Stimulated activated CD8-positive, alpha-beta memory T cell treated with anti-CD3 and anti-CD28 coated beads, Interleukin-2, amount 100 ng/mL, for 1 hour (primary cell): ENCODE measurements around the gene FOS.
"Not testable (repeated sequence)": the region's sequence is repeated elsewhere in the genome, so short reads cannot be mapped to it uniquely, and the experiment has no call there.

Experiments used
- DNase-seq, 2 donors: peaks; one replicate each; pipeline ENCODE4 v3.0.0-alpha.2; 2020; ENCODE audit warnings: low read depth in 2 of 2

Gene FOS

DNA sequence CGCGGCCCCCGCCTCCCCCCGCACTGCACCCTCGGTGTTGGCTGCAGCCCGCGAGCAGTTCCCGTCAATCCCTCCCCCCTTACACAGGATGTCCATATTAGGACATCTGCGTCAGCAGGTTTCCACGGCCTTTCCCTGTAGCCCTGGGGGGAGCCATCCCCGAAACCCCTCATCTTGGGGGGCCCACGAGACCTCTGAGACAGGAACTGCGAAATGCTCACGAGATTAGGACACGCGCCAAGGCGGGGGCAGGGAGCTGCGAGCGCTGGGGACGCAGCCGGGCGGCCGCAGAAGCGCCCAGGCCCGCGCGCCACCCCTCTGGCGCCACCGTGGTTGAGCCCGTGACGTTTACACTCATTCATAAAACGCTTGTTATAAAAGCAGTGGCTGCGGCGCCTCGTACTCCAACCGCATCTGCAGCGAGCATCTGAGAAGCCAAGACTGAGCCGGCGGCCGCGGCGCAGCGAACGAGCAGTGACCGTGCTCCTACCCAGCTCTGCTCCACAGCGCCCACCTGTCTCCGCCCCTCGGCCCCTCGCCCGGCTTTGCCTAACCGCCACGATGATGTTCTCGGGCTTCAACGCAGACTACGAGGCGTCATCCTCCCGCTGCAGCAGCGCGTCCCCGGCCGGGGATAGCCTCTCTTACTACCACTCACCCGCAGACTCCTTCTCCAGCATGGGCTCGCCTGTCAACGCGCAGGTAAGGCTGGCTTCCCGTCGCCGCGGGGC is at the start of gene FOS:
TSS of gene FOS (plus strand) at position 407 of the 731 bp plus-strand sequence. CDS start at position 562, 155 bp downstream.
- peak; percentile 79 to 84 for DNase-seq

- no peak for DNase-seq
Observed at GRCh38 chr14:75229661-75230139, 48.9 kb upstream of the FOS start.

DNA sequence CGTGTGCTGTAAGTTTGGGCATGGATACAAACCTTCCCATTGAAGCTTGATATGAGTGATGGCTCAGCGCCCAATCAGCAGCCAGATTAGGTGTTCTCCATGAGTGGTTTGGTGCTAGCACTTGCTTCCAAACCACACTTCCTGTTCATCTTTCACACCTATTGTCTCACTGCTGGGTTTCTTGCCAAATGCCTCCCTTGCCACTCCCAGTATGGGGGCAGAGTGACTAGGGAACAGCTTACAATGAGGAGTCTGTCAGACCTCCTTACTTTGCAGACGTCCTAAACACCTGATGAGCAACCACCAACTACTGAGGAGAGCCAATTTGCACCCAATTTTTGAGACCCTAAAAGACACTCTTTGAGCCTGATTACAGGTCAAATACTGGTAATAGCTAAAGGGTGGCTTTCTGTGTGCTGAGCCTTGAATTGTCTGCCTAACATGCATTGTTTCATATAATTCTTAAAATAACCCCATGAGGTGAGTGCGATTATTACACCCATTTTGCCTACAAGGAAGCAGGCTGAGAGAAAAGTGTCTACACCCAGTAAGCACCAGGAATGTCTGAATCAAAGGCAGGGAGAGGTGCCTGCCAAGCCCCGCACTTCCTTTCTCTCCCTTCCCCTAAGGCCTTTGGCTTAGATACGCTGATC is 48.4 kb upstream of the FOS start:
- DNase-seq = peak; percentile 15 to 34

DNA sequence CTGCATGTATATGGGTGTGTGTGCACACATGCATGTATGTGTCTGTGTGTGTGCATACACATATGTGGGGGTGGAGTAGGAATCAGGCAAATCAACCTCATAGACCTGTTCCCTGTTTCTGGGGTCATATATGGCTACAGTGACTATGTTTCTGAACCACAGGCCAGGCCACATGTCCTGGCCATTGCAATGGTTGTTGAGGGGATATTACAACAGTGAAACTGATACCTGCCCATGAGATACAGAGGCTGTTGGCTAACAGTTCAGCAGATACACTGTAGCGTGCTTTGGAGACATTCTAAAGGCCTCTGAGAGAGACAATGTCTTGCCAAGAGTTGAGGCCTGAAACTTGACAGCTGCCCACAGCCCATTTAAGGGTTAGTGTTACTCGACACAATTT is 47.3 kb upstream of the FOS start:
- no peak for DNase-seq

DNA sequence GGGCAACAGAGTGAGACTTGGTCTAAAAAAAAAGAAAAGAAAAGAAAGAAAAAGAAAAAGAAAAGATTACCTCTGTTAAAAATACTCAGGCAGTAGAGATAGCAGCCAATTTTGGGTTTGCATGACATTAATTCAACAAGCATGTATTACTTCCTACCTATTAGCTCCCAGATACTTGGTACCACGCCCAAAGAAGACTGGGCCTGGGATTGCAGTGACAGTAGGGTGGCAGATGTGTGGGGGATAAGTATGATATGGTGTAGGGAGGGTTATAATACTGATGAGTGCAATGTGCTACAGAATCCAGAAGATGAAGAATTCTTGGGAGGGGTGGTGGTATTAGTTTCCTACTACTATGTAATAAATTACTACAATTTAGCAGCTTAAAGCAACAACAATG is 46.4 kb upstream of the FOS start:
- DNase-seq = no peak

GRCh38 chr14:75232597-75232996 is 46.0 kb upstream of the FOS start:
- DNase-seq = peak in 1 of 2 donors; percentile 21

DNA sequence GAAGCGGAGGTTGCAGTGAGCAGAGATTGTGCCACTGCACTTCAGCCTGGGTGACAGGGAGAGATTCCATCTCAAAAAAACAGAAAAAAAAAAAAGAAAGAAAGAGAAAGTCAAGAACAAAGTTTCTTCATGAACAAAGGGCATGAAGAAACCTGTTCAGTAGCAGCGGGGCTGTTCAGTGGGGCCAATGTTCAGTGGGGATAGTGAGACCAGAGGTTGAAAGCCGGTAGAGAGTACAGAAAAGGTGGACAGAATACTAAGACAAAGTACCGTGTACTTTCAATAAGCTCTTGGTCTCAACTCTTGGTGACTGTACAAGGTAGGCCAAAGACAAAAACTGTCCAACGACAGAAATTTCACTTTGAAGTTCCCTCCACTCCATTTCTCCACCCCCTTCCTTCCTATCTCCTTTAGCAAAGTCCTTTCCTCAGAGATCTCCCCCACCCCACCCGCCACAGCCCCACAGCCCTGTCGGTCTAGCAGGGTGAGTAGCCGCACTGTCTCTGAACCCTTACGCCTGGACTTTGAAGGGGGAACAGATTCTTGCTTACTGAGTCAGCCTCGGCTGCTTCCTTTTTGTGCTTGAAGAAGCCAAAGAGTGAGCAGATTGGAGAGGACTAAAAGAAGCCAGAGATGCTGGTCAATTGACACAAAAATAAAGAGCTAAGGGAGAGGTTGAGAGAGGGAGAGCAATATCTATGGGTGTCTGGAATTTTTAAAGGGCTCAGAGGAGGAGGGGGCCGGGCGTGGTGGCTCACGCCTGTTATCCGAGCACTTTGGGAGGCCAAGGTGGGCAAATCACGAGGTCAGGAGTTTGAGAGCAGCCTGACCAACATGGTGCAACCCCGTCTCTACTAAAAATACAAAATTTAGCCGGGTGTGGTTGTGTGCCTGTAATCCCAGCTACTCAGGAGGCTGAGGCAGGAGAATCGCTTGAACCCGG is 44.2 kb upstream of the FOS start:
- DNase-seq = no peak

DNA sequence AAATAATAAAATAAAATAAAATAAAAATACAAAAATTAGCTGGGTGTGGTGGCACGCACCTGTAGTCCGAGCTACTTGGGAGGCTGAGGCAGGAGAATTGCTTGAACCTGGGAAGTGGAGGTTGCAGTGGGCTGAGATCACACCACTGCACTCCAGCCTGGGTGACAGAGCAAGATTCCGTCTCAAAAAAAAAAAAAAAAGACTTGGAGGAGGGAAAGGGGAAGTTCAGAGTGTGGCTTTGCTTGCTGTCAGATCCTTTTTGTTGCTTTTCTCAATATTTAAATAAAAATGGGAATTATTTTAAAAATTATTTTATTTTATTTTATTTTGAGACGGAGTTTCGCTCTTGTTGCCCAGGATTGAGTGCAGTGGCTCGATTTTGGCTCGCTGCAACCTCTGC is 43.4 kb upstream of the FOS start:
- not testable (repeated sequence) for DNase-seq

DNA sequence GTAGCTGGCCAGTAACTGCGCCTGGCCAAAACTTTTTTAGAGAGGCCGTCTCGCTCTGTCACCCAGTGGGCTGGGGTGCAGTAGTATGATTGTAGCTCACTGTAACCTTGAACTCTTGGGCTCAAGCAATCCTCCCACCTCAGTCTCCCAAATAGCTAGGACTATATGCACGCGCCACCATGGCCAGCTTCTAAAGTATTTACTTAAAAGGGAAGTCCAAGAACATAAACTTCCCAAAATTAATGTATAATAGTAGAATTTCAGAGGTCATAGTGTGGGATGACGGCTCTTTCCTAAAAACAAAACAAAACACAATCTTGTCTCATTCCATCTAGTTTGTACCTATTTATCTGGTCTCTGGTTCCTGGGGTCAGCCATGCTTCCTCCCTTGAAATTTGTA is 42.2 kb upstream of the FOS start:
- no peak for DNase-seq

- DNase-seq = no peak
Observed at GRCh38 chr14:75236901-75237419, 41.7 kb upstream of the FOS start.

GRCh38 chr14:75238756-75239455 is 39.7 kb upstream of the FOS start:
- DNase-seq = no peak

GRCh38 chr14:75240781-75241180 is 37.8 kb upstream of the FOS start:
- DNase-seq = no peak

DNA sequence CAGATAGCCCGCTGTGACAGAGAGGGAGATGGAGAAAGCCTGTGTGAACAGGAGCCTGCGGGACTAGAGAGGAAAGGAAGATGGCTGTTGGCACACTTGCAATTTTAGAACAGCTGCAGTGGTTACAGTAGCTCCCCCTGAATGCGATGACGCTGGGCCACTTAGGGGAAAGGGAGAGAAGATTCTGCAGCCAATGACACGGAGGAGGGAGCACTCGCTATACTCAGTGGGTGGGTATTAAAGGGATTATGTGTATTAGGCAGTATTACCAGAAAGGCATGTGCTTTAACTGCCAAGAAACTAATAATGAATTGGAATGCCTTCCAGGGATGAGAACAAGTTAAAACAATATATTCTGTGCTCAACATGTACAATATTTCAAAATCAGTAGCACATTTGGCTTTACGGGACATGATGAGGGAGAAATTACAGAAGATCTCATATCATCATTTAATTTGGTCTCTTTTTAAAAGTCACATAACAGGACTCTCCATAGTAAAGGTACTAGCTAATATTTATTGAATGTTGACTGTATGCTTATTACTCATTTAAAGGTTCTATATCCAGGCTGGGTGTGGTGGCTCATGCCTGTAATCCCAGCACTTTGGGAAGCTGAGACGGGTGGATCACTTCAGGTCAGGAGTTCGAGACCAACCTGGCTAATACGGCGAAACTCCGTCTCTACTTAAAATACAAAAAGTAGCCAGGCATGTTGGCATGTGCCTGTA is 35.9 kb upstream of the FOS start:
- DNase-seq = no peak

DNA sequence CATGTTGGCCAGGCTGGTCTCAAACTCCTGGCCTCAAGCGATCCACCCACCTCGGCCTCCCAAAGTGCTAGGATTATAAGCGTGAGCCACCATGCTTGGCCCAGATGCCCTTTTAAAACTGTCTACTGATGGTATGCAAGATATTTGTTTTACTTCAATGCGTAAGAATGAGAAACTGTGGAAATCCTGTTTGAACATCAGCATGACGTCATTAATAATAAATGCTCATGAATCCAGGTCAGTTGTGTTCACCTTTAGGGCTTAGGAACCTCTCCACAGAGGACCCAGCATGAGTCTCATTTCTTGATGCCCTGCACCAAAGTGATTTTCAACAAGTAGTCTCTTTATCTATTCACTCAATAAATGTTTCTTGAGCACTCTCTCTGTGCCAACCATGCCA is 34.5 kb upstream of the FOS start:
- no peak for DNase-seq

DNA sequence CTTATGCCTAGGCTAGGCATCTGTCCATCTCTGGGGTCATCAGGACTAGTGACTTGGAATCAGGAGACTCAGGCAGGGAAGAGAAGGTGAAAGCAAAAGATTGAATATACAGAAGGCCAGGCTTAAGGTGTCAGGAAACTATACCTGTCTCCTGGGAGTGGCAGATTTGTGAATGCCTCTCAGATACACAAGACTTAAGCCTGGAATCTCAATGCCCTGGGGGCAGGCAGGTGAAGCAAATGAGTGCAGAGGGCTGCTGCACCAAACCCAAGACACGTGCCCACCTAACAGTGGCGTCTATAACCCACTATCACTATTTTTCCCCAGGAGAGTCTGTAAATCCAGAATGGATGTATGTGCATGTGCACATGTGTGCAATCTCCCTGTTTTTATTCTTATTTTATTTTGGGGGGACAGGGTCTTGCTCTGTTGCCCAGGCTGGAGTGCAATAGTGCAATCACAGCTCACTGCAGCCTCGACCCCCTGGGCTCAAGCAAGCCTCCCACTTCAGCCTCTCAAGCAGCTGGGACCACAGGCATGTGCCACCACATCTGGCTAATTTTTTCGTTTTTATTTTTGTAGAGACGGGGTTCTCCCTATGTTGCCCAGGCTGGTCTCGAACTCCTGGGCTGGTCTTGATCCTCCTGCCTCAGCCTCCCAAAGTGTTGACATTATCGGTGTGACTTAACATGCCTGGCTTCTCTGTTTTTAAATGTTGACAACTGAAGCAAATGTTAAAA is 31.9 kb upstream of the FOS start:
- no peak for DNase-seq

- DNase-seq = peak; percentile 21 to 36
Observed at GRCh38 chr14:75247286-75247922, 31.2 kb upstream of the FOS start.

GRCh38 chr14:75247939-75248338 is 30.7 kb upstream of the FOS start:
- no peak for DNase-seq

DNA sequence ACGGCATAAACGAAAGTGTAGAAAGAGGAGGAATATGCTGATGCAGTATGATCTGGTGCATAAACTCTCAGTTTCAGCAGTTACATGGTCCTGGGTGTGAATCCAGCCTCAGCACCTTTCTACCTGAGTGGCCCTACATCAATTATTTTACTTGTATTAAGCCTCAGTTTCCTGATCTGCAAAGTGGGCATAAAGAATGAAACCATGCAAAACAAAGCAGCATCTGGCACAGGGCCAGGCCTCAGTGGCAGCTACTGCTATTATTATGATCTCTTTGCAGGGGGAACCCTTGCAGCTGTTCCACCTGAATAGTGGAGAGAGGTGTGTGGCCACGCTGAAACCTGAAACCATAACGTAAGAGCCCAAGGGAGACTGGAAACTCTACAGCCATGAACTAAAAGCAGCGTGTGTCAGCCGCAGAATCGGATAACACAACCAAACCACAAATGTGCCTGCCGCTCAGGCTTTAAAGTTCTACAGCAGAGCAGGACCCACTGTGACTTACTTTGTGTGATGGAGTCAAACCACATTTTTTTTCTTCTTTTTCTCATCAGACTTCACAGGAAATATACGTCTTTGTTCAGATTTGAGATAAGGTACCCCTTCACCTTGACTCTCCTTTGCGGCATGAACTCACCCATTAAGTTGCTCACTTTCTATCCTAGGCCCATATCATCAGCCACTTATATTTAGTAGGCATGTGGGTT is 29.2 kb upstream of the FOS start:
- DNase-seq = peak; percentile 63 to 64

GRCh38 chr14:75249958-75250336 is 28.7 kb upstream of the FOS start:
- no peak for DNase-seq
